Ureter (tissue), 1 donor: ENCODE measurements around the gene TMEM163. TPM values are rescaled to one million over a fixed set of nuclear protein-coding genes. Genes with fewer than 3 reads are reported as not detected.
"Not testable (repeated sequence)": the region's sequence is repeated elsewhere in the genome, so short reads cannot be mapped to it uniquely, and the experiment has no call there.

ENCODE experiments used
- DNase-seq: peaks from one replicate; pipeline ENCODE4 v3.0.0-alpha.2; 2020; ENCODE audit warnings: low spot score
- total RNA-seq: library from RNA; stranded (reverse); gene quantifications from one replicate; pipeline ENCODE4 v1.2.4, GENCODE V29; 2023
- donor health status: DM: yes; HTN: yes; CAD: no.

TMEM163 gene
- total RNA-seq, 1 donor from 2014 or later, result 10.1 TPM

DNA sequence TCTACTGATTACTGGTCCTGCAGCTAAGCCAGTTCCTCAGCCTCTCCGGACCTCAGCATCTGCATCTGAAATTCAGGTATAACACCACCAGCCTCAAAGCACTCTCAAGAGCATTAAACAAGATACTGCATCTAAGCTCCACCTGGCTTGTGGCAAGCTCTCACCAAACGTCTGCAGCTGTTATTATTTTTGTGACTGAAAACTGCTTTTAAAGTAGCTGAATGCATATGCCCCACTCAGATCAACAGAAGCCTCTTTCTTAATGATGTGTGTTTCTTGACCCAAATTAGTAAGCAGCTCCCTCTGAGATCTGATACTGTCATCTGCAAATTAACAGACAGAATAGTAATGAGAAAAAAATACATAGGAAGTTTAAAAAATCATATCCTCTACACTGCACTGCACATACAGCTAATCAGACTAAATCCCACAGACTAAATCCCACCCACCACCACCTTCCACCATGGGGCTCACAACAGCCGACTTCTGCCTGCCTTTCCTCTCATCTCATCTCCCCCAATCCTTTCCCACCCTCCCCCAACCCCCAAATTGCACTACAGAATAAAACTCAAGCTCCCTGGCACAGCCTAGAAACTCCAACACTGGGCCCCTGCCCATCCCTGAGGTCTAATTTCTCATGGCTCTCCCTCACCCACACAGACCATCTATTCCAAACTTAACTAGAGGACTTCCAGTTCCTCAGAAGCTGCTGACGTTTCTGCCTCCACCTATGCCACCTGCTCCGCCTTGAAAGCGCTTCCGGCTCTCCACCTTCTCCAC lies 52.9 kb downstream of the TMEM163 start:
- no peak for DNase-seq

DNA sequence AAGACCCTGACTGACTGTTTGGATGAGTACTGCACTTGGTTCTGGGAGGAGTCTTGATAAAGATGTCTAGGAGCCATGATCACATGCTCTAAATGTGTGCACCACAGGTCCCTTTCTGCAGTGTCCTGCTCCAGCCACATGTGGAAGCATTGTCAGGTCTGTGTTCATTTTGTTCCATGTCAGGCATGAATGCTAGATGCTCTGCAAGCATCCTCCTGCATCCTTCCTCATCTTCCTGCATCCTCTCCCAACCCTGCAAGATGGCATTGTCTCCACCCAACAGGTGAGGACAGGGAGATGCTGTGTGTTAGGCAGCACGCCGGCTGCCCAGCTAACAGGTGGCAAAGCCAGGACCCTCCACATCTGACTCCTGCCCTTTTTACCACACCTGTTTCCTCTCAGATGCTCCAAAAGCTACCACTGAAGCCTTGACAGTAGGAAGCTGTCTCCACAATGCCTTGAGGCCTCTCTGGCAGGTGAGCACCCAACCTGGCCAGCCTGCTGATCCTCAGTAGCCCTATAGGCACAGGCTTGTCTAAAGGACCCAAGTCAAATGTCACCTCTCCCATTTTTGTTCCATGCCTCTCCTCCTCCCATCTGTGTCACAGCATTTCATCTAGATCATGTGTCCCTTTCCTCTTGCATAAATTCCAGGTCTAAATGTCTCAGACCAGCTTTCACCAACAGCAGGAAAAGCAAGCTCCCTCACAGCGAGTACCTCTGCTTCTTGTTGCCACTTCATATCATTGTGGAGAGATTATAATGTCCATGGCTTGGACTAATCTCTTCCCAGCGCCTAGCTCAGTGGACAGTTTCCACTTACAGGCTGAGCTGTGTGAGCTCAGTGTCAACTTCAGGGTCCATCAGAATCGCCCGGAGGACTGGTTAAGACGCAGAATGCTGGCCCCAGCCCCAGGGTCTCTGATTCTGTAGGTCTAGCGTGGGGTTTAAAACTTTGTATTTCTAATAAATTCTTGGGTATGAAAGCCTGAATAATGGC lies 55.0 kb downstream of the TMEM163 start:
- no peak for DNase-seq

DNA sequence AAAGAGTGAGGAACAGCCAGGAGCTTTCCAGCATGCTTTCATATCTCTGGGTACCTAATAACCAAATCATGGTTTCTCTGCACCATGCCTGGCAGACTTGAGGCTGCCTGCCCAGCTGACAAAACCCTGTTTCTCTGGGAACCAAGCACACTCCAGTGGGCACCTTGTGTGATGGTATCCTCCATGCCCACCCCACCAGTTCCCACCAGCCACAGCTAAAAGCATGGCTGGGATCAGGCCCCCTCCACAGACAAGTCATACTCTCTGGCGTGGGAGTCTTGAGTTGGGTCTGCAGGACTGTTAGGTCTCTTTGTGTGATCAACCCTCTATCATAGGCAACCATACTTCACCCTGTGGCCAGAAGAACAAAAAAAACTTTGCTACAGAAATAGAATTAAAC lies 56.0 kb downstream of the TMEM163 start:
- DNase-seq, result no peak

DNA sequence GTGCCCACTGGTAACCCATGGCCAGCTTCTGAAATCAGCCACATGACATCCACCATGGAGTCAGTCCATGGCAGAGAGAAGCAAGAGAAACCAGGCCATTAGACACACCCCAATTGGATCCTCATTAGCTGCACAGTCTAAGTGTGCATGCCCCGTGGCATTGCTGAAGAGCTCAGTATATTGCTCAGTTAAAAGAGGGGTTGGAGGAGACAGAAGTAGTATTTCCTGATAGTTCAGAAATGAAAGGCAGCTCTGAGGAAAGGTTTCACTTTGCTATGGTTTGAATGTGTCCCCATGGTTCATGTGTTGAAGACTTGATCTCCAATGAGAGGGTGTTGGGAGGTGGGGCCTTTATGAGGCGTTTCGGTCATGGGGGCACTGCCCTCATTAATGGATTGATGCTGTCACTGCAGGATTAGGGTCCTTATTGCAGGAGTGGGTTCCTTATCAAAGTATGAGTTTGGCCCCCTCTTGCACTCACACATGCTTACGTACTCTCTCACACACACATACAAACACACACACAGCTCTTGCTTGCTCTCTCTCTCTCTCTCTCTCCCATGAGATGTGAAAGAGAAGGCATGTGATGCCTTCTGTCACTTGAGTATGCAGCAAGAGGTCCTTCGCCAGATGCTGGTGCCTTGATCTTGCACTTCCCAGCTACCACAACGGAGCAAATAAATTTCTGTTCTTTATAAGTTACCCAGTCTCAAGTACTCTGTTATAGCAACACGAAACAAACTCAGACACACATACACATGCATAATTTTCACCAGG lies 58.0 kb downstream of the TMEM163 start:
- DNase-seq, result no peak

DNA sequence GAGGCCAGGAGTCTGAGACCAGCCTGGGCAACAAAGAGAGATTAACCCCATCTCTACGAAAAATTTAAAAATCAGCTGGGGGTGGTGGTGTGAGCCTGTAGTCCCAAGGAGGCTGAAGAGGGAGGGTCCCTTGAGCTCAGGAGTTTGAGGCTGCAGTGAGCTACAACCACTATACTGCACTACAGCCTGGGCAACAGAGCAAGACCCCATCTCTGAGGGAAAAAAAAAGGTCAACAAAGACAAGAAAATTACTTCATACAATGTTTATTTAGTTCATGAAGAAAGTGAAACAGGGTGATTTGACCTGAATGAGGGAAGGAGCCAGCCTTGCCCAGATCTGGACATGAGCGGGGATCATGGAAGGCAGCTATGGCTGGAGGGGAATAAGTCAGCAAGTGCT lies 59.1 kb downstream of the TMEM163 start:
- no peak for DNase-seq

DNA sequence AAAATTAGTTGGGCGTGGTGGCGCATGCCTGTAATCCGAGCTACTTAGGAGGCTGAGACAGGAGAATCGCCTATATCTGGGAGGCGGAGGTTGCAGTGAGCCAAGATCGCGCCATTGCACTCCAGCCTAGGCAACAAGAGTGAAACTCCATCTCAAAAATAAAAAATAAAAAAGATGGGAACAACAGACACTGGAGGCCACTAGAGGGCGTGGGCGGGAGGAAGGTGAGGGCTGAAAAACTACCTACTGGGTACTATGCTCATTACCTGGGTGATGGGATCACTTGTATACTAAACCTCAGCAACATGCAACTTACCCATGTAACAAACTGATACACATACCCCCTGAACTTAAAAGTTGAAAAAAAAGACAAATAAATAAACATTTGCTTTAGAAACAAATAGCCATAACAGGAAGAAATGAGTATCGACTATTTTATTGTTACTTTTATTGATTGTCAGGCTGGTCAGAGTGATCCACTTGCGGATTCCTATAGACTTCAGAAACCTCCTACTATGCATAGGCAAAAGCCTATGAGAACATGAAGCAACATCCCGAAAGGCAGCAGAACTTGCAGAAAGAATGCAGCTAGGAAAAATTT lies 61.0 kb downstream of the TMEM163 start:
- no peak for DNase-seq

DNA sequence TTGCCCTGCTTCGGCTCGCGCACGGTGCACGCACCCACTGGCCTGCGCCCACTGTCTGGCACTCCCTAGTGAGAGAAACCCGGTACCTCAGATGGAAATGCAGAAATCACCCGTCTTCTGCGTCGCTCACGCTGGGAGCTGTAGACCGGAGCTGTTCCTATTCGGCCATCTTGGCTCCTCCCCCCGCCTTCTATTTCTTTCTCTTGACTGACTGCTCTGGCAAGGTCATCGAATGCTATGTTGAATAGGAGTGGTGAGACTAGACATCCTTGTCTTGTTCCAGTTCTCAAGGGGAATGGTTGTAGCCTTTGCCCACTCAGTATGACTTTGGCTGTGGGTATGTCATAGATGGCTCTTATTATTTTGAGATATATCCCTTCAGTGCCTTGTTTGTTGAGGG lies 62.4 kb downstream of the TMEM163 start:
- DNase-seq, result not testable (repeated sequence)

DNA sequence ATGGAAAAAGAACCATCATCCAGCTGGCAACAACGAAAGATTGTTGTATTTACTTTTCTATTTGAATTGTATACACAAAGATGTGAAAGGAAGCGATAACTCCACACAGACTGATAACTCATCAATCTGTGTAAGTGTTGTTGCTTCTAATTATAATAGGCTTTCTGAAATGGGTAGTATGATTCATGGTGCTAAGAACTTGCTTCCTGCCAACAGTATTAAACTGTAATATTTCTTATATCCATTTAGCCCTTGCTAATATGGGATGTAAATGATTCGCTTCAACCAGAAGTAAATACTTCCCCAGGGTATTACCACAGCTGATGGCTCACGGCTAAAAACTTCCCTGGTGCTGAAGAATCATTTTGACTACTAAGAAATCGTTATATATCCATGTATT lies 70.2 kb downstream of the TMEM163 start:
- no peak for DNase-seq

DNA sequence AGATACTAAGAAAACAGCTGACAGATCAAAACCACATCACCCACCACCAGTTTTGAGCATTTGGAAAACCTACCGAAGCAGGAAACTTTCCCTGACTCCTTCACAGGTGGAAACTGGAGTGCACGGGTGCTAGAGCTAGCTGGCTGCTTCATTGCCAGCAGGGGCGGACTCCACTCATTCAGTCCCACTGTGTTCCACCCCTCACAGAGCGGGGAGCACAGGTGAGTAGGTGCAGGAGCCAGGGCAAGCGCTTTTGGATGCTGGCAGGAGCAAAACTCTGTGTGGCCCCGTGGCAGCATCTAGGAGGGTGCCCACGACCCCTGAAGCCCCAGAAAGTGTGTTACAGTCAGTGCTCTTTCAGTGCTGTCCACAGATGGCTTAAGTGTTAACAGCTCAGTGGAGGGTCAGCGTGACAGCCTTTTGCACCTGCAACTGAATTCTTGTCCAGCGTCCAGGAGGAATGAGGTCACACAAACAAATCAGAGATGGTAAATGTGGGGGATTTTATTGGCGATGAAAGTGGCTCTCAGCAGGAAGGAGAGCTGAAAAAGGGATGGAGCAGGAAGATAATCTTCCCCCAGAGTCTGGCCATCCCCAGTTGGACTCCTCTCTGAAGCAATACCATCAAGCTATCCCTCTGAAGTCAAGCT lies 71.1 kb downstream of the TMEM163 start:
- DNase-seq, result no peak

DNA sequence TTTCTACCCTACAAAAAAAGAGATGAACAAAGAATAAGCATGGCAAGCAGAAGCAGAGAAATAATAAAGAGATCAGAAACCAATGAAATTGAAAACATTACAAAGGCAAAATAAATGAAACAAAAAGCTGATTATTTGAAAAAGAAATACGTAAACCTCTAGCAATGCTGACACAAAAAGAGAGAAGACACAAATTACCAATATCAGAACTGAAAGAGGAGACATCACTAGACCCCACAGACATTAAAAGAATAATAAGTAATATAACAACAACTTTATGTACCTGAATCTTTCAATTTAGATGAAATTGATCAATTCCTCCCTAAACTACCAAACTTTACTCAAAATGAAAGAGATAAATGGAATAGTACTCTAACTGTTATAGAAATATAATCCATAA lies 75.9 kb downstream of the TMEM163 start:
- DNase-seq, result no peak

DNA sequence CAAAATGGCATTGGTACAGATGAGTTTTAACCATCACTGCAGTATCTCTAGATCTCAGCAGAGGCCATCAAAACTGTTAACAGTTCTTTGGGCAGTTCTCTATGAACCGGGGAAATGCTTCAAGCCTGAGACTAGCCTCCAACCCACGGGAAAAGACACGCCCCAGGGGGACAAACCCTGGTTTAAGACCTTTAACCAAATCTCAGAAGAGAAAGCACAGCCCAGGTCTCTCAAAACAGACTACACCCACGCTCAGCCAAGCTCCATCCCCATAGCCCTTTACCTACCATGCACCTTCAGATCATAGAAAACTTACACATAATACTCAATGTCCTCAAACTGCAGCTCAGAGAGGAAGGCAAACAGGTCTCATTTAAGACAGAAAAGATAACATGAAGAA lies 78.3 kb downstream of the TMEM163 start:
- DNase-seq, result no peak

DNA sequence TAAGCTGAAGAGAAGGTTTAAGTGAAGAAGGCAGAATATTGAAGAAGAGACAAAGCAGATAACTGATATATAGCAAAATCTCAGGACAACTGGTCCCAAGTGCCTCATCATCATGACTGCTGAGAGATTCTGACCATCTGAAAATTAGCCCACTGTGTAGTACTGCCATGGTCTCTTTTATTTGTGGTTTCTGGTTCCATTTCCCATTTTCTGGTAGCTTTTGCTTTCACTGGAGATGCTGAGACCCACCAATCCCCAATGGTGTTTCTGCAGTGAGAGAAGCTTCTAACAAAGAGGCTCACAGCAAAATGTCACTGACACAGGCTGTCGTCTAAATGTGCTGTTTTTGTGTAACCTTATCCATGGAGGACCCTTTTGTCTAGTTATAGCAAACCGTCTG lies 79.5 kb downstream of the TMEM163 start:
- no peak for DNase-seq

DNA sequence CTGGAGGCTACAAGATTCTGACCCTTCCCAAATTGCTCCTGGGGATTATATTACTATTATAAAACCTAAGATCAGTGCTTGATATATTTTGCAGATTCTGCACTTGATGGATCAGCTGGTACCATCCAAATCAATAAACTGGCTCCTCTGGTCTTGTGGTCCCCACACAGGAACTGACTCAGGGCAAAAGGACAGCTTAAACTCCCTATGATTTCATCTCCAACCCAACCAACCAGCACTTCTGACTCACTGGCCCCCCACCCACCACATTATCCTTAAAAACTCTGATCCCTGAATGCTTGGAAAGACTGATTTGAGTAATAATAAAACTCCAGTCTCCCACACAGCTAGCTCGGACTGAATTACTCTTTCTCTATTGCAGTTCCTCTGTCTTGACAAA lies 82.1 kb downstream of the TMEM163 start:
- no peak for DNase-seq

DNA sequence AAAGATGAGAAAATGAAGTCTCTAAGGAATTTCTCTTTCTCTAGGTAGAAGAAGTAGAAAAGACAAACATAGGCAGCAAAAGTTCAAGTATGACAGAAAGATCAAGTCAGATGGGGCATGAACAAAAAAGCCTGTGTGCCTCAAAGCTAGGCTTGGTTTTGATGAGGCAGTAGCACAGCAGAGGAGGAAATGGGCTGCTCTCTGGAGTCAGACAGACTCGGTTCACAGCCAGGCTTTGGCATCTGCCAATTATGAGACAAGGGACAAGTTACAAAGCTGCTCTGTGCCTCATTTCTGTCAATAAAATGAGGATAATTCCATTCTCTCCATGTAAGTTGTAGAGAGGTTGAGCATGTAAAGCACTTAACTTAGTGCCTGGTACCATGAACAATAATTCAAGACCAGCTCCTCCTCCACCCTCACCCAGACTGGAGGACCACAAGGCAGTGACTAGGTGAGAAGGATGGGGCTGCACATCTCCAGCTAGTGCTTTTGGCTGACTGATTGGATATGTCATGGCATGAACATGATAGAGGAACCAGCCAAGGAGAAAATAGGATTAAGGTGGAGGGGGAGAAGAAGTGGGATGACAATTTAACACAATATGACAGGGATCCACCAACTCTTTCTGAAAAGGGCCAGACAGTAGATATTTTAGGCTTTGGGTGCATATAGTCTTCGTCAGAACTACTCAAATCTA lies 84.6 kb downstream of the TMEM163 start:
- no peak for DNase-seq

DNA sequence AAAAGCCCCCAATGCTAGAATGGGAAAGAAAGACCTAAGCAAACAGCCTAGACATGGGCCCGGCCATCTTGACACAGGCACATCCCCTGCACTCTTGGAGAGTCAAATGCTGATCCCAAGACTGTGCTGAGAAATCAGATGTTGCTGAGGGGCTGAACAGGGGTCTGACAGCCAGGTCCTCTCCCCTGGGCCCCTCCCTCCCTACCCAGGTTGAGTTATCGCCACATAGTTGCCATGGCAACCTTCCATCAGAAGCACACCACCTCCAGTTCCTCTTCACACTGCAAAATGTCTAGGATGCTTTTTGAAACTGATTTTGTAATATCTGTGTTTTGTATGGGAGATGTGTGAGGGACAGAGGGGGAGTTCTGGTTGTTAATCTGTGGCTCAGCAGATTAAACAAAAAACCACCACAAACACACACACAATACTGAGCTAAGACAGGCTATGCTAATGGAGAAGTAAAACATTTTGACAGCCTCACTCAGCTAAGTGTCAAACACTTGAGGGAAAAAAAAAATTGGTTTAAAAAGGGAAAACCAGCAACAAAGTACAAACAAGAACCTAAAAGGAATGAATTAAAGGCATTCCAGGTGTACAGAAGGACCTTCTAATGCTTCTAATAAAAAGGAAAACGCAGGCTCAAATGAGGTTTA lies 88.2 kb downstream of the TMEM163 start:
- DNase-seq, result no peak

DNA sequence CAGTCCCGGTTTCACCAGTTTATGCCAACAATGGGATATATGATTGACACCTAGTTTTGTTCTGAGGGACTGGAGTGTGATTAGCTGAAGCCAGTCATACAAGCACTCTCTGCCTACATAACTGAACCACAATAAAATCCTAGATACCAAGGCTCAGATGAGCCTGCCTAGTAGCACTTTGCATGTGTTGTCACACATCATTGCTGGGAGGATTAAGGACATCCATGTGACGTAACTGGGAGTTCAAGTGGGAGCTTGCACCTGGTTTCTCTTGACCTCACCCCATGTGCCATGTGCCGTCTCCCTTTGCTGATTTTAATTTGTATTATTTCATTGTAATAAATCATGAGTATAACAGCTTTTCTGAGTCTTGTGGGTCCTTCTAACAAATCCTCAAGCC lies 90.3 kb downstream of the TMEM163 start:
- no peak for DNase-seq

DNA sequence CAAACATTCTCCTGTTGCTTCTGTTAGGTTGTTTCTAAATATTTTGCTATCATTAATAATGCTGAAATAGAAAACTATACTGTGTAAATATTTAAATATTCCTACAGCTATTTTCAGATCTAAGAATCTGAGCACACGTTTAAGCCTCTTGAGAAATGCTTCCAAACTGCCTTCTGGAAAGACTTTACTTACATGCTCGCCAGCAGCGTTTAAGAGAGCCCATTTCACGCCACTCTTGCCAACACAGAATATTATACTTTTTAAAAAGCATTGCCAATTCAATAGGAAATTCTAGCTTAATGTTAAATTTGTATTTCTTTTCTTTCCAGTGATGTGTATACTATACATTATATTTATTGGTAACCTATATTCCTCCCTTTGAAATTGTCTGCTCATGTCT lies 92.0 kb downstream of the TMEM163 start:
- no peak for DNase-seq

DNA sequence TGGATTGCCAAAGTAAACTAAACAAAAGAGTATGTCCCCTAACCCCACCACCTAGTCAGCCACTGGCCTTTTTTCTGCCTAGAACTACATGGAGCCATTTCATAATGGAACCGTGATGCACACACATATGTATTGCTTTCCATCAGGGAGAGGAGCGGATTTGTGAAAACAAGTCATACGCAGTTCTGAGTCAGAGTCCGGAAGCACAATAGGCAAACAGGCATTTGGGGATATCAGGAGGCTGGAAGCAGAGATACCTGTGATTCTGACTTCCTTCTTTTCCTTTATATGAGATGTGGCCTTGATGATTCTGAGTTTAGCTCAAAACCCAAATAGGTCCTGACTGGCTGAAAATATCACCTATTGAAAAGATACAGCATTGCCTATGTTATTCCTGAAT lies 93.5 kb downstream of the TMEM163 start:
- no peak for DNase-seq

DNA sequence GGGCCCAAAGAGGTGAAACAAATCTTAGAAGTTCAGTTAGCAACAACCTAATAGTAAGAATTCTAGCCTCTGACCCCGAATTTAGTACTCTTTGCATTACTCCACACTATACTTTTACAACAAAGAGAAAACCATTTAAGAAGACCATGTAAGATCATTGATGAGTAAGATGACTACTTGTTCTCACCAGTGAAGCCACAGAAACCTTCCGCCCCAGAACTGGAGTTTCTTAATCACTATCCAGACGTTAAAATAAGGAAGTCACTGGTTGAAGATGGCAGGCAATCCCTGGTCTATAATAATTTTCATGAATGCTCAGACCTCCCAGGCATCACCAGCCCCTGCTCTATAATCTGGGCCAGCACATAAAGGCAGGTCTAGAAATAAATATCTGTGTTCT lies 95.0 kb downstream of the TMEM163 start:
- no peak for DNase-seq

DNA sequence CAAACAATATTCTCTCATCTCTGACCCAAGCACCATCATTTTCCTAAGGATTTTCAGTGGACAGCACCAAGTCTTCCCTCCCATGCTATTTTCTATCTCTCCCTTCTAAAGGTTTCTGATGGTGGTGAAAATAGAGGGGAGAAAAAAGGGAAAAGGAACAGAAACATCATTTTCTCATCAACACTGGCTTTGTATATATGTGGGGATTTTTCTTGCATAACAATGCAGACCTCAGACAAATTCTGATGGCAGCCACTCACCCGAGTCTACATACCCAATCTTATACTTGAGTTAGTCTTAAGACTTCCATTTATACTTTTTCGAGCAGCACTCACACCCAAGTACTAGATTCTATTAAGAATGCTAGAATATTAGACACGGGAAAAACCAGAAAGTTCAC lies 95.8 kb downstream of the TMEM163 start:
- no peak for DNase-seq
